SH-SY5Y (cell line): Measurements from ENCODE around the gene LDLRAD2.

Experiments
- GATA2 ChIP-seq: IDR thresholded peaks from 2 replicates; pipeline ENCODE4 v1.6.1; 2011; ENCODE audit warnings: mild to moderate bottlenecking, low read depth, low read length
- GATA3 ChIP-seq: IDR thresholded peaks from 2 replicates; pipeline ENCODE4 v1.6.1; 2011; ENCODE audit warnings: low read depth, mild to moderate bottlenecking, low read length, moderate library complexity

Gene LDLRAD2

DNA sequence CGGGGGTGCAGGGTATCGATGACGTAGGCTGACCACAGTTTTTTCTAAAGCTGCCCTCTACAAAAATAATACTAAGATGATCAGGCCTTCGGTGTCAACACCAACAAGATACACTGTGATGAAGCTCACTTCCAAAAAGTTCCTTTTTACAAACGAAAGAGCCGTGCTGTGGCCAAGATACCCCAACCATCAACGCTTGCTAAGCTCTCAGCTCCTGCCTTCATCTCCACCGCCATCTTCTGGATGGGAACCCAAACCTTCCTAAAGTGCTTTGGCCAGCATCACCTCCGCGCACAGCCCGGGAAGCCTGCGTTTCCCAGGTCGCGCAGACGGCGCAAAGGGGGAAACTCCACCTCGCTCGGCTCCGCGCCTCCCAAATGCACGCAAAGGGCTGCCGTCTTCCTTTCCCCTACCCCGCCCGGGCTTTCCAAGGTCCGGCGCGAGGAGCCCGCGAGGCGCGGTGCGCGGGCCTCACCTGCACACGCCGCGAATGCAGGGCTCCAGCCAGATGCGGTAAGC is 29.7 kb upstream of the LDLRAD2 start:
- TF ChIP-seq GATA2 (no peak), GATA3 (no peak)

DNA sequence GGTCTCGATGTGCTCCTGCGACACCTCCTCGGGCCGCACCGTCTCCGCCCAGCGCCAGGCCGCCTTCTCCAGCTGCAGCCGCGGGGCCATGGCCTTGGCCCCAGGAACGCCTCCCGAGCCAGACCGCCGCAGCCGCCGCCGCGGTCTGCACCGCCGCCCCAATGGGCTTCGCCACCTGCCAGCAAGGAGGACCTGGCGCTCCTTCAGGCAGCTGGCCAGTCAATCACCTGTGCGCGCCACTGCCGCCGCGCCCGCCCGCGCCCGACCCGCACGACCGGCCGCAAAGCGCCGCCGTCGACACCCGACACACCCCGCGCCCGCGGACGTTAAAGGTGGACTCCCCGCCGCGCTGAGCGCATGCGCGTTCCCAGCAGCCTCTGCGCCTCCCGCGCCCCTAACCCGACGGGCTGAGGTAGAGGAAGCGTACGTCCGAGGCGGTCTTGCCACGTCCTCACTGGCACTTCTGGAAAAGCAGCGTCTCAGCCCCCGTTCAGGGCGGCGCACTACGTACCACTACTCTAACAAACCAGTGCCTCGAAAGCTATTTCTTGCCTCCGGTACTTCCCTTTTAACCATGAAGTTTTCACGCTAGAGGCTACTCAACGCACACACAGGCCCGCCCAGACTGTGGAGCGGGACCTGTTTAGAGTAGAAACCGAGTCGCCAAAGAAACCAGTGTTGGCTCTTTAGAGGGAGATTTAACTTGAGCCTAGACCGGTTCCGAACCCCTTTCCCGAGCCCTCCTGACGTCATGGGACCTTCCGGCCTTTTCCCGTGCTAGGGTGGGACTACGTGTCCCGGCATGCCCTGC is 29.0 kb upstream of the LDLRAD2 start, which contains the start of gene USP48:
Gene USP48 (minus strand): TSS at position 282 of the 811 bp plus-strand sequence. CDS start 192 bp downstream, at position 90.
- TF ChIP-seq GATA2: peak; percentile 9; the same call in 1 of the 2 replicates
- TF ChIP-seq GATA3: no peak

DNA sequence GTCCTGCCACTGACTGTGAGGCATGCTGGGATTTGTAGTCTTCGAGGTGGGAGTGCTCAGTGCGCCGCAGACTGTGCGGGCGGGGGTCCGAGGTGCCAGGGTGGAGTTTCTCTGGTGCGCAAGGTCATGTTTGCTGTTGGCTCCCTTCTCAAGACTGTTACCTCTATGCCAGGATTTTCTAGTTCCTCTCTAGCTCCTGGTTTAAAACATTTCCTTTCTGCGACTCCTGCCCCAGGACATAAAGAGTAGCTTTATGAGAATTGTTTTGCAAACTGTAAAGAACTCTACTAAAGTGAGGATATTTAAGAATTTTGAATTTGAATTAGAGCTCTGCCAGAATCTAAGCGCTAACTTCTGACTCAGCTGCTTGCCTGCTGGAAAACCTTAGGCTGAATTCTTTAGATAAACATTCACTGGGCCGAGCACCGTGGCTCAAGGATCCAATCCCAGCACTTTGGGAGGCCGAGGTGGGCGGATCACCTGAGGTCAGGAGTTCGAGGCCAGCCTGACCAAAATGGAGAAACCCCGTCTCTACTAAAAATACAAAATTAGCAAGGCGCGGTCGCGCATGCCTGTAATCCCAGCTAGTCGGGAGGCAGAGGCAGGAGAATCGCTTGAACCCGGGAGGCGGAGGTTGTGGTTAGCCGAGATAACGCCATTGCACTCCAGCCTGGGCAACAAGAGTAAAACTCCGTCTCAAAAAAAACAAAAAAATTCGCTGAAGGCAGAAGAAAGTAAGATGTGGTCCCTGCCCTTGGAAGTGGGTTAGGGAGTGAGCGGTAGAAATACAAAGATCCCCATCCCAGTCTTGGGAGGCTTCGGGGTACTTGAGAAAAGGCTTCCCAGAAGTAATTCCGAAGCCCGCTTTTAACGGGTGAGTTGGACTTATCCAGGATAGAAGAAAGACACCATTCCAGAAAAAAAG is 28.1 kb upstream of the LDLRAD2 start:
- TF ChIP-seq GATA3: no peak
- TF ChIP-seq GATA2: no peak

DNA sequence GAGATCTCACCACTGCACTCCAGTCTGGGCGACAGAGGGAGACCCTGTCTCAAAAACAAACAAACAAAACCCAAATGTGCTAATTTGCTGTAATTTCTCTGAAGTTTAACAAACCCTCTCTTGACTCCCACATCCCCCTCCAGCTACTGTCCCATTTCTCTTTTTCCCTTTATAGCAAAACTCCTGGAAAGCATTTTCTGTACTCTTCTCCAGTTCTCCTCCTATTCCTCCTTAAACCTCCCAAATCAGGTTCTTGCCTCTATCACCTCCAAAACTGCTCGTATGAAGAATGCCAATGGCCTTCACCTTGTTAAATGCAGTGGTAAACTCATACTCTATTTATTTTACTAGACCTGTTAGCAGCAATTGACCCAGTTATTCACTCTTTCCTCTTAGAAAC is 25.4 kb upstream of the LDLRAD2 start:
- no peak for TF ChIP-seq GATA2
- no peak for TF ChIP-seq GATA3

DNA sequence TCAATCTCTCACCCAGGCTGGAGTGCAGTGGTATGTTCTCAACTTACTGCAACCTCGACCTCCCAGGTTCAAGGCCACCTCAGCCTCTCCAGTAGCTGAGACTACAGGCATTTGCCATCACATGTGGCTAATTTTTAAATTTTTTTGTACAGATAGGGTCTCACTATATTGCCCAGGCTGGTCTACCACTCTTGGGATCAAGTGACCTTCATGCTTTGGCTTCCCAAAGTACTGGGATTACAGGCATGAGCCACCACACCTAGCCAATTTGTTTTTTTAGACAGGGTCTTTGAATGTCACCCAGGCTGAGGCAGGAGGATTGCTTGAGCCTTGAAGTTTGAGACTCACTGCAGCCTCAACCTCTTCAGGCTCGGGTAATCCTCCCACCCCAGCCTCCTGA is 19.0 kb upstream of the LDLRAD2 start:
- no peak for TF ChIP-seq GATA3
- no peak for TF ChIP-seq GATA2

DNA sequence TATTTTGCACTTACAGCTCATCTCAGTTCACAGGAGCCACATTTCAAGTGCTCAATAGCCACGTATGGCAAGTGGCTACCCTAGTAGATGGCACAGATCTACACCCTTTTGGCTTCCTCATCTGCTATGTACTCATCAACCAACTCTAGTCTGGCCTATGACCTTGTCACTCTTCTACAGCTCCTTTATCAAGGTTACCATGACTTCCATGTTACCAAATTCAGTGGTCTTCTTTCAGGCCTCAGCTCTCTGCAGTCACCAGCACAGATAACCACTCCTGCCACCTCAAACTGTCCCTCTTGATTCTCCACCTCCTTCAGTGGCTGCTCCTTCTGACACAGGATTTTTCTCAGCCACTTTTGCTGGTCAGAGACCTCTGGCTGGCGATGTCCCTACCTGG is 17.4 kb upstream of the LDLRAD2 start:
- TF ChIP-seq GATA2 (no peak), GATA3 (no peak)

DNA sequence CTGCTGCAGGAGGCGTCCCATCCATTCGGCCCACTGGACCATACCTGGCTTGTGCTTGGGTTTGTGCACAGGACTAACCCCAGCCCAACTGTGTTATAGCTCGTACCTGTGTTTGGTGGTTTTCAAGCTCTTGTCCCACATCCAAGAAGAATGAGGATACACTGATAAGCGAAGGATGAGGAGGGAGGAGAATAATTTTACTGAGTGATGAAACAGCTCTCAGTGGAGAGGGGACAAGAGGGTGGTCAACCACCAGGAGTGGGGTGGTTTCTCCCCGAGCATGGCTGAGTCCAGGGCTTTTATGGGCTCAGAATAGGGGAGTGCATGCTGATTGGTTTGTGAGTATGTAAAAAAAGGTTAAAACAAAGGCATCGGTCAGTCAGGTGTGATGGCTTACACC is 17.0 kb upstream of the LDLRAD2 start:
- TF ChIP-seq GATA3 (no peak), GATA2 (no peak)

DNA sequence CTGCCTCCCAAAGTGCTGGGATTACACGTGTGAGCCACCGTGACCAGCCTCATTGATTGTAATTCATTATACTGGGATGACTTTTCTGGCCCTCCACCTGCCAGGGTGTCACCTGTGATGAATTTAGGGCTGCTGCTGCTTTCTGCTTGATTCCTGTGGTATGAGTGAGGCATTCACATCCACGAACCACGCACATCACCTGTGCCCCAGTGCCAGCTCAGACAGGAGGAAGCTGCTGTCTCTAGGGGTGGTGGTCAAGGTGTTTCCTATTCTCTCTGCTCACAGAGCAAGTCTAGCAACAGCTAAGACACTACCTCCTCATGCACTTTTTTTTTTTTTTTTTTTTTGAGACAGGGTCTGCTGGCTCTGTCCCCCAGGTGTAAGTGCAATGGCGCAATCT is 12.3 kb upstream of the LDLRAD2 start:
- TF ChIP-seq GATA3: no peak
- no peak for TF ChIP-seq GATA2

DNA sequence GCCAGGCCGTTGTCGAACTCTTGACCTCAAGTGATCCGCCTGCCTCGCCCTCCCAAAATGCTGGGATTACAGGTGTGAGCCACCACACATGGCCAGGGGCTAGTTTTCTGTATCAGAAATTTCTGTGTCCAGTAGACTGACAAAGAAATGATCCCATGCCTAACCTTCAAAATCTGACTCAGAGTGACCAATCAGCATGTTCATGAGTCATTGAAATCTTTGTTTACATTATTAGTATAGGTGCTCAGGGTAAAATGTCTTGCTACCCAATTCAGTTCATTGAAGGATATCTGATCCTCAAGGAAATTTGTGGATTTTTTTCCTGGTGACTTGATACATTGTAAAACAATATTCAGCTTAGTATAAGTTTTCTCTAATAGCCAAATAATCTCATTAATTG is 11.0 kb upstream of the LDLRAD2 start:
- TF ChIP-seq GATA3 (no peak), GATA2 (no peak)

DNA sequence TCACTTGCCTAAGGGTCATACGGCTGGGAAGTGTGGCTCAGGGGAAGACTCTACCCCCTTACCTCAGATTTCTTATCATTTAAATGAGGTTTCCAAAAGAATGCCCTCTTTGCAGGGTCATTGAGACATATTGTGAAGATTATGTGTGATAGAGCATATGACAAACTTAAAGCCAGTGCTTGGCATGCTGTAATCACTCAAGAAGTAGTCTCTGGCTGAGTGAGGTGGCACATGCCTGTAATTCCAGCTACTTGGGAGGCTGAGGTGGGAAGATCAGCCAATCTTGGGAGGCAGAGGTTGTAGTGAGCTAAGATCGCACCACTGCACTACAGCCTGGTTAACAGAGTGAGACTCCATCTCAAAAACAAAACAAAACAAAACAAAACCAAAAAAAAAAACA is 7.5 kb upstream of the LDLRAD2 start:
- no peak for TF ChIP-seq GATA3
- TF ChIP-seq GATA2: no peak

DNA sequence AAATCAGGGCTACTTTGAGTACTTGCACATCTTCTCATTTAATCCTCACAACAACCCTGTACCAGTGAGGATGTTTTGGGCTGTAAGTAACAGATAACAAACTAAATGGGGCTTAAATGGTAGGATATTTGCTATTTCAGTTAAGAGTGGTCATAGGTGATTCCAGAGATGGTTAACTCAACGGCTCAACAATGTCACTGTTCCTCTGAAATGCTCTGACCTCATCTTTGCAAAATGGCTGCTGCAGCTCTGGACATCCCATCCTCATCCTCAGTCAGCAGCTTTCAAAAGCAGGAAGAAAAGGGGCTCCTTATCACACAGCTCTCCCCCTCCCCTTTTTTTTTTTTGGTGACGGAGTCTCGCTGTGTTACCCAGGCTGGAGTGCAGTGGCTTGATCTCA is 1.5 kb downstream of the LDLRAD2 start:
- no peak for TF ChIP-seq GATA3
- TF ChIP-seq GATA2: no peak

DNA sequence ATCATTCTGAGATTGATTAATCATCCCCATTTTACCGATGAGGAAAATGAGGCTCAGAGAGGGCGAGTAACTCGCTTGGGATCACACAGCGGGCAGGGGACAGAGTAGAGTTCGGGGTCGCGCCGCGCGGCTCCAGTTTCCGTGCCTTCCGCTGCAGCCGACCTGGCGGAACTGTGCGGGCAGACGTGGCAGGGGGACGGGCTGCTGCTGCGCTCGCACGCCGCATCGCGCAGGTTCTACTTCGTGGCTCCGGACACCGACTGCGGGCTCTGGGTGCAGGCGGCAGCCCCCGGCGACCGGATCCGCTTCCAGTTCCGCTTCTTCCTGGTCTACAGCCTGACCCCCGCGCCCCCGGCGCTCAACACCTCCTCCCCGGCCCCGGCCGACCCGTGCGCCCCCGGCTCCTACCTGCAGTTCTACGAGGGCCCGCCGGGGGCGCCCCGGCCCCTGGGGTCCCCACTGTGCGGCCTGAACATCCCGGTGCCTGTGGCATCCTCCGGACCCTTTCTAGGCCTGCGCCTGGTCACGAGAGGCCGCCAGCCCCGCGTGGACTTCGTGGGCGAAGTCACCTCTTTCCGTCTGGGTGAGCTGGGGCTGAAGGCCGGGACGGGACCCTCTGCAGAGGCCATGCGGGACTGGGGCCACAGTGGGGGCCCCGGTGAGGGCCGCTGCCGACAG is 2.3 kb downstream of the LDLRAD2 start:
- TF ChIP-seq GATA3 (no peak), GATA2 (no peak)

DNA sequence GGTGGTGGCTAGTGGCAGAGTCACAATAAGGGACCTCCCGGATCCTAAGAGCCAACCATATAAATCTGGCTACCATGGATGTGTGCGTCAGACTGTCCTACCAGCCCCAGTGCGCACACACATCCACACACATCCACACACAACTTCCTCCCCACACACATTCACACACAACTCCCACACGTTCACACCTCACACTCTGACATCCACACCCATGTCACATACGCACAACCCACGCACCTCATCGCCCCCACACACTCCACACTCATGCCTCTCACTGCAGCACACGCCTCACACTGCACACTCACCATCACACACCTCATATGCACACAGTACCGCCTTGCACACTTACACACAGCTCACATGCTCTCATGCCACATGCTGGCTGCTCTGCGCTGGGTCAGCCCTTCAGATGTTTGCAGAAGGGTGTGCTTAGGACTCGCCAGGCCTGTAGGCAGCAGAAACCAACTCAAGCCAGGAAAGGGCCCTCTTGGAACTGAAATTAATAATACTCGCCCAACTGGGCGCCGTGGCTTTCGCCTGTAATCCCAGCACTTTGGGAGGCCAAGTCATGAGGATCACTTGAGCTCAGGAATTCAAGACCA is 3.0 kb downstream of the LDLRAD2 start:
- no peak for TF ChIP-seq GATA2
- TF ChIP-seq GATA3: no peak

DNA sequence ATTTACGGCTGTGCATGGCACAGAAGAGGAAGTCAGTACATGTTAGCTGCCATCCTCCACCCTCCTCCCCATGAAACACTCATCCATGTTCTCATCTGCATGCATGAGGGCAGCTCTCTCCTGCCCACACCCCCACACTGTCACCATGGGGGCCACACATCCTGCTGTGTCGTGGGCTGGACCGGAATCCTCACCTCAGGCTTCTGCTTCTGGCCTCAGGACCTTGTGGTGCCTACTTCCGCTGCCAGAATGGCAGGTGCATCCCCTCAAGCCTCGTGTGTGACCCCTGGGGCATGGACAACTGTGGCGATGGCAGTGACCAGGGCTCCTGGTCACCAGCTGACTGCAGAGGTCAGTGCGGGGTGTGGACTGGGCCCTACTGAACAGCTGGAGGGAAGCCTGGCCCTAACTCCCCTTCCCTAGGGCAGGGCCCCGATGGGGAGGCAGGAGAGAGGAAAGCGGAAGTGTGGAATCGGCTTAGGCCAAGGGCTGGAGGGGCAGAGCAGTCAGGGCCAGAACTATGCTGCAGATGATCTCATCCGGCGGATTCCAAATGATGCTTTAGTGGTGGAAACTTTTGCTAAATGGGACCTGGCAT is 3.8 kb downstream of the LDLRAD2 start:
- TF ChIP-seq GATA2 (no peak), GATA3 (no peak)
